ENCODE results near the gene ASPHD2. TPM values are rescaled to one million over a fixed set of nuclear protein-coding genes. Genes with fewer than 3 reads are reported as not detected.

ASPHD2 gene
- total and polyA plus RNA-seq, 11 donors = 0.07 to 1.5 (median 0.14) TPM; not detected in 2

- H3K9me3 ChIP-seq = peaks cover 0 to 6% (median 0%) of the 10 kb centered on the region in 12 donors
- no peaks in the 10 kb centered on the region for H3K36me3 ChIP-seq
- H3K4me1 ChIP-seq = no peaks in the 10 kb centered on the region
- no peak overlapping the region for H3K4me3 ChIP-seq
- intact Hi-C loops (cut with DNase I) = no loop called here
- H3K27me3 ChIP-seq = peaks cover 0 to 36% (median 3%) of the 10 kb centered on the region in 9 donors
- WGBS, 4 donors = 66 to 81% (median 74%) methylated on average over 7 of the region's 7 CpGs
- TF ChIP-seq POLR2A (IDR thresholded peaks at IDR 0.05) (no peak), CTCF (IDR thresholded peaks at IDR 0.05) (no peak)
- no peak overlapping the region for H3K27ac ChIP-seq
- DNase-seq (no peak), ATAC-seq (no peak)
Measured at GRCh38 chr22:26383968-26384556, 45.0 kb upstream of the ASPHD2 start.

- H3K27me3 ChIP-seq = peaks cover 0 to 36% (median 3%) of the 10 kb centered on the region in 9 donors
- WGBS, 4 donors = 69 to 77% (median 73%) methylated on average over 1 of the region's 1 CpG
Measured at GRCh38 chr22:26385164-26385563, 43.9 kb upstream of the ASPHD2 start.

GRCh38 chr22:26389125-26389524 lies 39.9 kb upstream of the ASPHD2 start:
- H3K4me1 ChIP-seq = no peaks in the 10 kb centered on the region
- DNase-seq (no peak), ATAC-seq (no peak)
- no peaks in the 10 kb centered on the region for H3K36me3 ChIP-seq
- WGBS, 4 donors = 58 to 89% (median 74%) methylated on average over 3 of the region's 3 CpGs
- H3K27me3 ChIP-seq = peaks cover 0 to 33% (median 2%) of the 10 kb centered on the region in 9 donors
- H3K4me3 ChIP-seq = no peak overlapping the region
- intact Hi-C loops (cut with DNase I) = no loop called here
- H3K27ac ChIP-seq = no peak overlapping the region
- no peak for TF ChIP-seq CTCF (IDR thresholded peaks at IDR 0.05)
- TF ChIP-seq POLR2A (IDR thresholded peaks at IDR 0.05) = no peak
- peaks cover 0 to 4% (median 0%) of the 10 kb centered on the region in 12 donors for H3K9me3 ChIP-seq

More at GRCh38 chr22:26385164-26385563, 43.9 kb upstream of the ASPHD2 start:
- intact Hi-C loops (cut with DNase I) = no loop called here
- Histone ChIP-seq H3K36me3 (no peaks in the 10 kb centered on the region), H3K27ac (no peak overlapping the region), H3K4me3 (no peak overlapping the region), H3K4me1 (no peaks in the 10 kb centered on the region), H3K9me3 (peaks cover 0 to 4% (median 0%) of the 10 kb centered on the region in 12 donors)
- no peak for ATAC-seq
- no peak for DNase-seq
- TF ChIP-seq POLR2A (IDR thresholded peaks at IDR 0.05) (no peak), CTCF (IDR thresholded peaks at IDR 0.05) (no peak)

GRCh38 chr22:26391091-26391490 lies 38.0 kb upstream of the ASPHD2 start:
- no peaks in the 10 kb centered on the region for H3K4me1 ChIP-seq
- intact Hi-C loops (cut with DNase I) = loop anchor here in 1 of 10 donors (10.0 kb wide), 1 partner anchor 274 kb away; no protein-coding TSS in a partner anchor
- H3K4me3 ChIP-seq = no peak overlapping the region
- no peak for ATAC-seq
- TF ChIP-seq POLR2A (IDR thresholded peaks at IDR 0.05) (no peak), CTCF (IDR thresholded peaks at IDR 0.05) (no peak)
- H3K9me3 ChIP-seq = peaks cover 0 to 1% (median 0%) of the 10 kb centered on the region in 12 donors
- H3K27ac ChIP-seq = no peak overlapping the region
- peaks cover 0 to 23% (median 2%) of the 10 kb centered on the region in 9 donors for H3K27me3 ChIP-seq
- no peaks in the 10 kb centered on the region for H3K36me3 ChIP-seq
- no peak for DNase-seq
- WGBS, 4 donors = 89 to 94% (median 91%) methylated on average over 1 of the region's 1 CpG
